ENCODE measurements around the gene ERCC4. TPM values are rescaled to one million over a fixed set of nuclear protein-coding genes. Genes with fewer than 3 reads are reported as not detected.
"Not testable (repeated sequence)": the region's sequence is repeated elsewhere in the genome, so short reads cannot be mapped to it uniquely, and the experiment has no call there.

Gene ERCC4
- total and polyA plus RNA-seq, 2 experiments from 2014 or later: 7.5 to 20.1 TPM

DNA sequence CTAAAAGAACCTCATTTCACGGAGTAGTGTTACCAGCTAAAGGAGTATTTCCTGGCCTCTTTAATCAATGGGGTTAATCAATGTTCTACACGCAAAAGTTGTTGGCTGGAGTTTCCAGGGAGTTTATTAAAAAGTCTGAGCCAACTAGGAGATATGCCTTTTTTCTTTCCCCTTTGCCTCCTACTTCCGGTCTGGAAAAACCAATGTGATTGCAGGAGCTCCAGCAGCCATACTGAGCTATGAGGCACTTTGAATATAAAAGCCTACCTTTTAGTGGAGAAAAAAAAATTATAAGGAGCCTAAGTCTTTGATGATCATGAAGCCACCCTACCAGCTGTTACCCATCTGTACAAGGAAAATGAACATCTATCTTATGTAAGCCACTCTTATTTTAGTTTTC is 17.9 kb upstream of the ERCC4 start:
- Histone ChIP-seq H3K4me3 (no peak overlapping the region), H3K36me3 (ENCODE audit: low read depth) (no peaks in the 10 kb centered on the region), H3K4me2 (ENCODE audit: unreplicated experiment) (no peak overlapping the region), H3K79me2 (ENCODE audit: insufficient read depth) (no peaks in the 10 kb centered on the region), H3K9me2 (ENCODE audit: insufficient read depth) (no peaks in the 10 kb centered on the region), H3F3A (ENCODE audit: insufficient read depth) (no peaks in the 10 kb centered on the region), H3K9me3 (ENCODE audit: low read depth) (no peaks in the 10 kb centered on the region), H2AFZ (no peak overlapping the region), H3K27ac (no peak overlapping the region), H3K4me1 (ENCODE audit: insufficient read depth) (no peaks in the 10 kb centered on the region), H3K27me3 (replicated peaks; ENCODE audit: insufficient read depth) (0 out of 2 replicates have a peak, but pooled peaks cover 2% of the 10 kb centered on the region), H3K9ac (no peak overlapping the region), H4K20me1 (ENCODE audit: insufficient read depth) (no peaks in the 10 kb centered on the region)
- in situ Hi-C loops (cut with MboI): no loop called here
- WGBS, 2 experiments (ENCODE audit: low coverage in 1 of 2, low lambda C conversion rate in 2 of 2, missing lambda C conversion rate in 2 of 2): 67 to 84% methylated on average over 3 of the region's 3 CpGs
- DNase-seq: no peak
- TF ChIP-seq EZH2 (IDR thresholded peaks at IDR 0.05; ENCODE audit: insufficient read depth, poor library complexity, severe bottlenecking): no peak
- no peak for TF ChIP-seq EZH2phosphoT487 (IDR thresholded peaks at IDR 0.05; ENCODE audit: insufficient read depth, low read depth)

DNA sequence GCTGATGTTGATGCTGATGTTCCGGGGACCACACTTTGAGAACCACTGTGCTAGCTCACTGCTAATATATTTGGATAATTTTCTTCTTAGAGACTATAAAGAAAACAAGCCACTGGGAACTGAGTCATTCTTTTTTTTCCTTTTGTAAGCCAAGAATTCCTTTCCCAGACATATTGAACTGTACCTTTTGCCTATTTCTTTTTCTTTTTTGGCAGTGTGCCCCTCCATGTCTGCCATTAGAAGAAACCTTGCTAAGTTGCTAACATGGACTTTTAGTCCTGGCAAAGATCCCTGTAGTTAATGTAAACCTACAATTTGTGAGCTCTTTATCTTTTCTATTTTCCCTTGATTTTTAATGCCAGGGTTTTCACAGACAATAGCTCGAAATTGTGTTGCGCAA is 17.3 kb upstream of the ERCC4 start:
- no peaks in the 10 kb centered on the region for H3K4me1 ChIP-seq (ENCODE audit: insufficient read depth)
- H3K36me3 ChIP-seq (ENCODE audit: low read depth): no peaks in the 10 kb centered on the region
- H3K79me2 ChIP-seq (ENCODE audit: insufficient read depth): no peaks in the 10 kb centered on the region
- no peaks in the 10 kb centered on the region for H4K20me1 ChIP-seq (ENCODE audit: insufficient read depth)
- 73 to 81% methylated on average over 3 of the region's 3 CpGs for WGBS, 2 experiments (ENCODE audit: low coverage in 1 of 2, low lambda C conversion rate in 2 of 2, missing lambda C conversion rate in 2 of 2)
- H2AFZ ChIP-seq: no peak overlapping the region
- H3F3A ChIP-seq (ENCODE audit: insufficient read depth): no peaks in the 10 kb centered on the region
- no peaks in the 10 kb centered on the region; the same call in 1 of the 2 replicates for H3K27me3 ChIP-seq (replicated peaks; ENCODE audit: insufficient read depth)
- no peak overlapping the region for H3K4me2 ChIP-seq (ENCODE audit: unreplicated experiment)
- TF ChIP-seq EZH2phosphoT487 (IDR thresholded peaks at IDR 0.05; ENCODE audit: insufficient read depth, low read depth) (no peak), EZH2 (IDR thresholded peaks at IDR 0.05; ENCODE audit: insufficient read depth, poor library complexity, severe bottlenecking) (no peak)
- in situ Hi-C loops (cut with MboI): no loop called here
- no peak overlapping the region for H3K27ac ChIP-seq
- H3K9me2 ChIP-seq (ENCODE audit: insufficient read depth): no peaks in the 10 kb centered on the region
- no peaks in the 10 kb centered on the region for H3K9me3 ChIP-seq (ENCODE audit: low read depth)
- no peak for DNase-seq
- H3K4me3 ChIP-seq: no peak overlapping the region
- no peak overlapping the region for H3K9ac ChIP-seq

DNA sequence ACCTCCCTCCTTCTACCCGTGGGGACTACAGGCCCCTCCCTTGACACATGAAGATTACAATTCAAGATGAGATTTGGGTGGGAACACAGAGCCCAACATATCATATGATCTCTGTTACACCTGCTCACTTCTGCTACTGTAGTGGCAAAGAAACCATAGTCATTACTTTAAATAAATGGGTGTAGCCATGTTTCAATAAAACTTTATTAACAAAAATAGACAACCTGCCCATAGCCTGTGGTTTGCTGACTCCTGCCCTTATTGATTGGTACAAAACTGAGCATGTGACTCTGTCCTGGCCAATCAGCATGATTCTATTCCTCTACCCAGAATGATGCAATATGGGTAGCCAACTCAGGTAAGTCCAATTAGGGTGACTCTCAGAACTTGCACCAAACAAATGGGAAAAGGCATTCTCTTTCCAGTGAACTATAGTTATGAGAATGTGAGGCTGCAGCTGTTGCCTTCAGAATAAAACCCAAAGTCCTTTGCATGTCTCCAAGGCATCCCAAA is 15.7 kb upstream of the ERCC4 start:
- in situ Hi-C loops (cut with MboI): no loop called here
- Histone ChIP-seq H3K36me3 (ENCODE audit: low read depth) (no peaks in the 10 kb centered on the region), H3K79me2 (ENCODE audit: insufficient read depth) (no peaks in the 10 kb centered on the region), H3K4me1 (ENCODE audit: insufficient read depth) (no peaks in the 10 kb centered on the region), H3K9me3 (ENCODE audit: low read depth) (no peaks in the 10 kb centered on the region), H2AFZ (no peak overlapping the region), H4K20me1 (ENCODE audit: insufficient read depth) (no peaks in the 10 kb centered on the region), H3K4me3 (no peak overlapping the region), H3K4me2 (ENCODE audit: unreplicated experiment) (no peak overlapping the region), H3K27me3 (replicated peaks; ENCODE audit: insufficient read depth) (no peaks in the 10 kb centered on the region; the same call in 1 of the 2 replicates), H3K9me2 (ENCODE audit: insufficient read depth) (no peaks in the 10 kb centered on the region), H3K27ac (no peak overlapping the region), H3F3A (ENCODE audit: insufficient read depth) (no peaks in the 10 kb centered on the region), H3K9ac (no peak overlapping the region)
- TF ChIP-seq EZH2phosphoT487 (IDR thresholded peaks at IDR 0.05; ENCODE audit: insufficient read depth, low read depth) (no peak), EZH2 (IDR thresholded peaks at IDR 0.05; ENCODE audit: insufficient read depth, poor library complexity, severe bottlenecking) (no peak)
- DNase-seq: no peak
- whole genome bisulfite sequencing, 2 experiments (ENCODE audit: low coverage in 1 of 2, low lambda C conversion rate in 2 of 2, missing lambda C conversion rate in 2 of 2): 21 to 29% methylated on average over 1 of the region's 1 CpG

DNA sequence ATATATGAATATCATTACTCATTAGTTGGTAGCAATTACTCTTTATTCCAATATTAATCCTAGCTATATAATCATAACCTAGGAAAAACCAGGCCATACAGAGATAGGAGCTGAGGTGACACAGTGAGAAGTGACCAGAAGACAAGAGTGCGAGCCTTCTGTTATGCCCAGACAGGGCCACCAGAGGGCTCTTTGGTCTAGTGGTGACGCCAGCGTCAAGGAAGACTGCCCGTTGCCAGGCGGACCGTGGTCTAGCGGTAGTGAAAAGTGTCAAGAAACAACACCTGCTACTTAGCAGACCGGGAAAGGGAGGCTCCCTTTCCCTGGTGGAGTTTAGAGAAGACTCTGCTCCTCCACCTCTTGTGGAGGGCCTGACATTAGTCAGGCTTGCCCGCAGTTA is 15.1 kb upstream of the ERCC4 start:
- in situ Hi-C loops (cut with MboI); H3K27me3 ChIP-seq (replicated peaks; ENCODE audit: insufficient read depth); H4K20me1 ChIP-seq (ENCODE audit: insufficient read depth); H2AFZ ChIP-seq; H3K4me3 ChIP-seq; H3K9me3 ChIP-seq (ENCODE audit: low read depth); H3K4me2 ChIP-seq (ENCODE audit: unreplicated experiment); H3K36me3 ChIP-seq (ENCODE audit: low read depth); H3K79me2 ChIP-seq (ENCODE audit: insufficient read depth); H3K4me1 ChIP-seq (ENCODE audit: insufficient read depth); H3F3A ChIP-seq (ENCODE audit: insufficient read depth); H3K27ac ChIP-seq; H3K9ac ChIP-seq; H3K9me2 ChIP-seq (ENCODE audit: insufficient read depth): not testable (repeated sequence)
- DNase-seq: peak; percentile 41
- WGBS, 2 experiments (ENCODE audit: low coverage in 1 of 2, low lambda C conversion rate in 2 of 2, missing lambda C conversion rate in 2 of 2): 38 to 39% methylated on average over 9 of the region's 9 CpGs
